Stimulated activated CD8-positive, alpha-beta memory T cell treated with anti-CD3 and anti-CD28 coated beads, Interleukin-7, amount 100 ng/mL, for 24 hours (primary cell): ENCODE measurements around the gene MTUS2.
A peak's percentile ranks its signal among the peaks of the same experiment; 100 is the strongest.

Source experiments
- DNase-seq: peaks from one replicate; pipeline ENCODE4 v3.0.0-alpha.2; 2020; ENCODE audit warnings: low read depth

MTUS2 gene

GRCh38 chr13:28820099-28821051, at the start of gene MTUS2:
Gene MTUS2, plus strand, starts transcription at chr13:28820339.
- no peak for DNase-seq

GRCh38 chr13:28778308-28779215, 41.6 kb upstream of the MTUS2 start:
- no peak for DNase-seq

GRCh38 chr13:28792992-28793391, 27.1 kb upstream of the MTUS2 start:
- DNase-seq = no peak

GRCh38 chr13:28794396-28794795, 25.7 kb upstream of the MTUS2 start:
- DNase-seq = no peak

GRCh38 chr13:28796938-28797257, 23.2 kb upstream of the MTUS2 start:
- DNase-seq = no peak

- DNase-seq = peak; percentile 13
Observed at GRCh38 chr13:28805193-28805819, 14.8 kb upstream of the MTUS2 start.

- no peak for DNase-seq
Observed at GRCh38 chr13:28817204-28817603, 2.9 kb upstream of the MTUS2 start.

- no peak for DNase-seq
Observed at GRCh38 chr13:28819046-28819730, 951 bp upstream of the MTUS2 start.

- no peak for DNase-seq
Observed at GRCh38 chr13:28819735-28820098, 422 bp upstream of the MTUS2 start.

GRCh38 chr13:28822151-28822550, 2.0 kb downstream of the MTUS2 start:
- DNase-seq = no peak

- no peak for DNase-seq
Observed at GRCh38 chr13:28822801-28823200, 2.7 kb downstream of the MTUS2 start.

GRCh38 chr13:28825379-28825778, 5.2 kb downstream of the MTUS2 start:
- no peak for DNase-seq

- no peak for DNase-seq
Observed at GRCh38 chr13:28826368-28826767, 6.2 kb downstream of the MTUS2 start.

GRCh38 chr13:28830580-28830979, 10.4 kb downstream of the MTUS2 start:
- DNase-seq = no peak

GRCh38 chr13:28831117-28831516, 11.0 kb downstream of the MTUS2 start:
- DNase-seq = no peak

GRCh38 chr13:28837111-28837510, 17.0 kb downstream of the MTUS2 start:
- no peak for DNase-seq

GRCh38 chr13:28843639-28844038, 23.5 kb downstream of the MTUS2 start:
- no peak for DNase-seq

- no peak for DNase-seq
Observed at GRCh38 chr13:28849441-28849840, 29.3 kb downstream of the MTUS2 start.

GRCh38 chr13:28850226-28850625, 30.1 kb downstream of the MTUS2 start:
- DNase-seq = no peak

- DNase-seq = no peak
Observed at GRCh38 chr13:28851422-28851821, 31.3 kb downstream of the MTUS2 start.

GRCh38 chr13:28854657-28855056, 34.5 kb downstream of the MTUS2 start:
- DNase-seq = no peak

- DNase-seq = no peak
Observed at GRCh38 chr13:28856287-28856686, 36.1 kb downstream of the MTUS2 start.
